GM23248 (cell line): ENCODE results near the gene RSPH9.

Experiments
- EZH2 ChIP-seq: fragments of 200-600 bp; sonication (generic); IDR thresholded peaks from 2 replicates; pipeline ENCODE4 v1.6.1; 2018; ENCODE audit warnings: antibody characterized with exemption, mild to moderate bottlenecking; ENCODE audit not compliant: insufficient read depth, poor library complexity, severe bottlenecking
- EZH2phosphoT487 ChIP-seq: fragments of 200-600 bp; sonication (generic); IDR thresholded peaks from 2 replicates; pipeline ENCODE4 v1.6.1; 2018; ENCODE audit warnings: antibody characterized with exemption, moderate library complexity, mild to moderate bottlenecking, low read depth; ENCODE audit not compliant: insufficient read depth

GRCh38 chr6:43645613-43645964 lies 753 bp downstream of the RSPH9 start:
- TF ChIP-seq EZH2 (no peak), EZH2phosphoT487 (no peak)
